ENCODE data around the gene ZNF330.
A peak's percentile ranks its signal among the peaks of the same experiment; 100 is the strongest.
"Not testable (repeated sequence)": the region's sequence is repeated elsewhere in the genome, so short reads cannot be mapped to it uniquely, and the experiment has no call there.

Gene ZNF330

GRCh38 chr4:141220691-141221659 lies at the start of gene ZNF330:
ZNF330 (plus strand) TSS chr4:141220895; CDS start chr4:141222372, 1,477 bp downstream.
- Histone ChIP-seq H3K36me3 (ENCODE audit: control insufficient read depth, insufficient read depth, low read length) (no peaks in the 10 kb centered on the region), H3K4me1 (ENCODE audit: control insufficient read depth, insufficient read depth, low read length) (peaks cover 10% of the 10 kb centered on the region), H3K27me3 (ENCODE audit: control insufficient read depth, insufficient read depth, low read length) (no peaks in the 10 kb centered on the region), H3K27ac (ENCODE audit: low read depth, low read length) (peak within 1 kb of the TSS; percentile 97), H3K9ac (ENCODE audit: low read length) (peak within 1 kb of the TSS; percentile 79), H3K4me3 (ENCODE audit: low read length) (peak within 1 kb of the TSS; percentile 78)

DNA sequence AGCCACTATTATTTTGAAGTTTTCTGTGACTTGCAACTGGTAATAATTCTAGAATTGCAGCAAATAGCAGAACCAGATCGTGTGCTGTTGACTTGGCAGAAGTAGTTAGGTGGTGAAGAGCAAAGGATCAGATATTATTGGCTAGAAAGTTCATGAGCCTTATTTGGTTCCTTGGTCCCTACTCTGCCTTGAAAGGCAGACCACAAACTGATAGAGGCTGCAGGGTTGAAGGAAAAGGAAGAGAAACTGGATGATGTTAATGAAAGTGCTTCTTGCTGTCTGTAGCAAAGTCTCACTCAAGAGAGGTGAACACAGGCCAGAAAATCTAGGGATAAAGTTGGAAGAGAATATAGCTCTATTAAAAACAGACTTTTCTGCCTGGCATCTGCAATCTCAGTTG lies 46.2 kb upstream of the ZNF330 start:
- Histone ChIP-seq H3K27ac (ENCODE audit: low read depth, low read length) (no peak overlapping the region), H3K36me3 (ENCODE audit: control insufficient read depth, insufficient read depth, low read length) (no peaks in the 10 kb centered on the region), H3K4me1 (ENCODE audit: control insufficient read depth, insufficient read depth, low read length) (no peaks in the 10 kb centered on the region), H3K4me3 (ENCODE audit: low read length) (no peak overlapping the region), H3K9ac (ENCODE audit: low read length) (no peak overlapping the region), H3K27me3 (ENCODE audit: control insufficient read depth, insufficient read depth, low read length) (no peaks in the 10 kb centered on the region)

DNA sequence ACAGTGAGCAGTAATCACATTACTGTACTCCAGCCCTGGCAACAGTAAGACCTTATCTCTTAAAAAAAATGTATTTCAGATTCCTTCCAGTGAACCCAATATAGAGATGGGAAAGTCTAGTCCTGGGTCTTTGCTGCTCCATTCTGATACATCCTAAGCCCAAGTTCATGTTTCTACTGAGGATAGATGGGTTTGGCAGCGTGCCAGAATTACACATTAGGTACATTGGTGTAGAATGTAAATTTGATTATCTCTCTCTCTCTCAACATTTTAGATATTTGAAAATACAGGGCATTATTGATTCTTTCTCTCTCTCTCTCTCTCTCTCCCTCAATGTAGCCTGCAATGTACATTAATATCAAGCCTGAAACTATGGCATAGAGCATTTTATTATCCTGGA lies 43.5 kb upstream of the ZNF330 start:
- H3K4me3 ChIP-seq (ENCODE audit: low read length): no peak overlapping the region
- H3K27me3 ChIP-seq (ENCODE audit: control insufficient read depth, insufficient read depth, low read length): no peaks in the 10 kb centered on the region
- H3K4me1 ChIP-seq (ENCODE audit: control insufficient read depth, insufficient read depth, low read length): no peaks in the 10 kb centered on the region
- H3K27ac ChIP-seq (ENCODE audit: low read depth, low read length): no peak overlapping the region
- H3K9ac ChIP-seq (ENCODE audit: low read length): no peak overlapping the region
- no peaks in the 10 kb centered on the region for H3K36me3 ChIP-seq (ENCODE audit: control insufficient read depth, insufficient read depth, low read length)

DNA sequence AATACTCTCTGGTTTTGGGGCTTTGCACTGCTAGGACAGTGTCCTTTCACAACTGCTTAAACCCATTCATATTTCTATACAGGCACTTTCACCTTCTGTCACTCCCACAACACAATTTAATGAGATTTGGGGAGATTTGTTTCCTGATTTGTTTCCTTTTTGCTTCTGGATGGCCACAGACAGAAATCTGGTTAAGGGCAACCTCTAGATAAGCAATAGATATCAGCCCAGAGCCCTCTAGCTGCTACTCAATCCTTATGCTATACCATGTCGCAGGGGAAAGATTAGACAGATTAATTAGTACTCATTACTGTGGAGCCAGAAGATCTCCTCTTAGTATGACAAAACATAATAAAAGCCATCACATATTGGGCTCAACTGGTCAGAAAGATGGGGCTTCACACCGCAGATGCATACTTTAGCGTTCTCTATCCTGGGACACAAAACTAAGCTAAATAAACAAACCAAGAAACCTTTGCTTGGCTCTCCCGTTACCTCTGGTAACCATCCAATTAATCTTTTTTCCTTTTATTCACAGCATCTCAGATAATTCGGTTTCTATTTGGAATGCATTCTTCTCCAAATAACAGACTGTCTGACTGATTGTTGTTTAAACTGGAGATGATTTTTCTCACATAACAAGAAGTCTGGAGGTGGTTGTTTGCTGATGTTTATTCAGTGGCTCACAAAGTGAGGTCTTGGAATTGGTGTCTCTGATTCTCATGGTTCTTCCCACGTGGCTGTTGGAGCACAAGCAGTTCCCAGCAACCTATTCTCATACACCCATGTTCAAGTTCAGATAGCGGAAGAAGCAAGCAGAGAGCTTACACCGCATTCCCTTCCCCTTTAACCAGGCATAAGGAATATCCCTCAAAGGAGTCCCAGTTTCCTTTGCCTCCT lies 41.0 kb upstream of the ZNF330 start:
- Histone ChIP-seq H3K27me3 (ENCODE audit: control insufficient read depth, insufficient read depth, low read length) (no peaks in the 10 kb centered on the region), H3K9ac (ENCODE audit: low read length) (no peak overlapping the region), H3K4me3 (ENCODE audit: low read length) (no peak overlapping the region), H3K27ac (ENCODE audit: low read depth, low read length) (no peak overlapping the region), H3K4me1 (ENCODE audit: control insufficient read depth, insufficient read depth, low read length) (no peaks in the 10 kb centered on the region), H3K36me3 (ENCODE audit: control insufficient read depth, insufficient read depth, low read length) (no peaks in the 10 kb centered on the region)

- H3K4me3 ChIP-seq (ENCODE audit: low read length): no peak overlapping the region
- no peak overlapping the region for H3K9ac ChIP-seq (ENCODE audit: low read length)
- no peak overlapping the region for H3K27ac ChIP-seq (ENCODE audit: low read depth, low read length)
- H3K36me3 ChIP-seq (ENCODE audit: control insufficient read depth, insufficient read depth, low read length): no peaks in the 10 kb centered on the region
- no peaks in the 10 kb centered on the region for H3K27me3 ChIP-seq (ENCODE audit: control insufficient read depth, insufficient read depth, low read length)
- H3K4me1 ChIP-seq (ENCODE audit: control insufficient read depth, insufficient read depth, low read length): no peaks in the 10 kb centered on the region
Measured at GRCh38 chr4:141180991-141181761, 39.5 kb upstream of the ZNF330 start.

GRCh38 chr4:141183491-141183890 lies 37.2 kb upstream of the ZNF330 start:
- not testable (repeated sequence) for H3K9ac ChIP-seq (ENCODE audit: low read length); H3K4me1 ChIP-seq (ENCODE audit: control insufficient read depth, insufficient read depth, low read length); H3K27me3 ChIP-seq (ENCODE audit: control insufficient read depth, insufficient read depth, low read length); H3K36me3 ChIP-seq (ENCODE audit: control insufficient read depth, insufficient read depth, low read length); H3K4me3 ChIP-seq (ENCODE audit: low read length); H3K27ac ChIP-seq (ENCODE audit: low read depth, low read length)

GRCh38 chr4:141192564-141192963 lies 28.1 kb upstream of the ZNF330 start:
- no peaks in the 10 kb centered on the region for H3K4me1 ChIP-seq (ENCODE audit: control insufficient read depth, insufficient read depth, low read length)
- H3K9ac ChIP-seq (ENCODE audit: low read length): no peak overlapping the region
- H3K27ac ChIP-seq (ENCODE audit: low read depth, low read length): no peak overlapping the region
- no peaks in the 10 kb centered on the region for H3K27me3 ChIP-seq (ENCODE audit: control insufficient read depth, insufficient read depth, low read length)
- no peaks in the 10 kb centered on the region for H3K36me3 ChIP-seq (ENCODE audit: control insufficient read depth, insufficient read depth, low read length)
- no peak overlapping the region for H3K4me3 ChIP-seq (ENCODE audit: low read length)

- Histone ChIP-seq H3K4me1 (ENCODE audit: control insufficient read depth, insufficient read depth, low read length) (no peaks in the 10 kb centered on the region), H3K27ac (ENCODE audit: low read depth, low read length) (no peak overlapping the region), H3K9ac (ENCODE audit: low read length) (no peak overlapping the region)
Measured at GRCh38 chr4:141193516-141194034, 27.1 kb upstream of the ZNF330 start.

DNA sequence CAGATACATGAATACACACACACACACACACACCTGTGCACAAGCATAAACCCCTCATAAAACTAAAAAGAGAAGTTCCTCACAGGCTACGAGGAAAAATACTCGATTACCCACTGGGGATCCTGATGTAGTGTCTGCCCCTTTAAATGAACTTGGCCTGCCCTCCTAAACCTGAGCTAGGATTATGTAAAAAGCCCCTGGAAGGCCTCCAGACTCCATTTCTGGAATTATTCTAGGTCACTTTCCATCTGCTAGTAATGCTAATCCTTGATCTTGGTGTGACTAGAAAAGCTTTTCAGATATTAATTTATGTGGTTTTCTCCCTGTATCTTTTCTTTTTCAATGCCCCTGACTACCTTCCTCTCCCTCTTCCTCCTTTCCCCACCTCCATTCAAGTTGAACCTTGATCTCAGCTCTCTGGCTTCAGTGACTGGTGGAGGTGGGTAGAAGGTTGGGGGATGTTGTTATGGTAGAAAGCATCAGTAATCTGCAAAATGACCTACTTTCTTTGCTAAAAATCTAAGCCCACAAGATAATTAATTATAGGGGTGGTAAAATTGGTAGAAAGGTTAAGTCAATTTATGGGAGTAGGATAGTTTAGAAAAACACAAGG lies 25.5 kb upstream of the ZNF330 start:
- Histone ChIP-seq H3K36me3 (ENCODE audit: control insufficient read depth, insufficient read depth, low read length) (no peaks in the 10 kb centered on the region), H3K27me3 (ENCODE audit: control insufficient read depth, insufficient read depth, low read length) (no peaks in the 10 kb centered on the region), H3K4me1 (ENCODE audit: control insufficient read depth, insufficient read depth, low read length) (no peaks in the 10 kb centered on the region), H3K27ac (ENCODE audit: low read depth, low read length) (no peak overlapping the region), H3K4me3 (ENCODE audit: low read length) (no peak overlapping the region), H3K9ac (ENCODE audit: low read length) (no peak overlapping the region)

More at GRCh38 chr4:141193516-141194034, 27.1 kb upstream of the ZNF330 start:
- no peak overlapping the region for H3K4me3 ChIP-seq (ENCODE audit: low read length)
- no peaks in the 10 kb centered on the region for H3K36me3 ChIP-seq (ENCODE audit: control insufficient read depth, insufficient read depth, low read length)
- no peaks in the 10 kb centered on the region for H3K27me3 ChIP-seq (ENCODE audit: control insufficient read depth, insufficient read depth, low read length)

DNA sequence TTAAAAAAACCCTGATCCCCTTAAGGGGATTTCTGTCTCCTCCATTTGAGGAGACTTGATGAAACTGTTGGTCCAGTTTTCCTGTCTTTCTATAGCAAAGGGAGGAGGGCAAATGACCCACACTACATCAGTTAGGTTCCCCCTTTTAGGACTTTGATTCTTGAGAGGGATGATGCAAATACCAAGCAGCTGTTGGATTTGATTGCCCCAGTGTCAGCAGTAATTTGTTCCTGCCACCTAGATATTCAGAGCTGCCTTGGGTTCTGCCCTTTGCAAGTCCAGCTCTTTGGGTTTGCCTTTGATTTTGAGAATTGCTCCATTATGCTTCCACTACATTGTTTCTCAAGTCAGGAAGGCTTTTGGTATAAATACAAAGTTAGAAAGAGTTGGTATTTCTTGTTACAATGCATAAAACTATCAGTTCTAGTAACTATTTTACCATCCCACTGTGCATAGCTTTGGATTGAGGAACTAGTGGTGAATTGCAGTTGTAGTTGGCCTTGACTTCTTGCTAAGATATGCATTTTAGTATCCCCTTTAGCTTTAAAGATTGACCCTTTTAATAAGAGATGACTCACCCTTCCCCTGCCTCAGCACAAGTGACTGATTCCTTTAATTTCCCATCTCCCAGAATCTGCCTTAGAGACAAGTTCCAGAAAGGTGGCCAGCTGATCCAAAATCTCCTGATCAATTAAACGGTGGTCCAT lies 24.3 kb upstream of the ZNF330 start:
- Histone ChIP-seq H3K27me3 (ENCODE audit: control insufficient read depth, insufficient read depth, low read length) (no peaks in the 10 kb centered on the region), H3K4me1 (ENCODE audit: control insufficient read depth, insufficient read depth, low read length) (no peaks in the 10 kb centered on the region), H3K27ac (ENCODE audit: low read depth, low read length) (no peak overlapping the region), H3K9ac (ENCODE audit: low read length) (no peak overlapping the region), H3K36me3 (ENCODE audit: control insufficient read depth, insufficient read depth, low read length) (no peaks in the 10 kb centered on the region), H3K4me3 (ENCODE audit: low read length) (no peak overlapping the region)

DNA sequence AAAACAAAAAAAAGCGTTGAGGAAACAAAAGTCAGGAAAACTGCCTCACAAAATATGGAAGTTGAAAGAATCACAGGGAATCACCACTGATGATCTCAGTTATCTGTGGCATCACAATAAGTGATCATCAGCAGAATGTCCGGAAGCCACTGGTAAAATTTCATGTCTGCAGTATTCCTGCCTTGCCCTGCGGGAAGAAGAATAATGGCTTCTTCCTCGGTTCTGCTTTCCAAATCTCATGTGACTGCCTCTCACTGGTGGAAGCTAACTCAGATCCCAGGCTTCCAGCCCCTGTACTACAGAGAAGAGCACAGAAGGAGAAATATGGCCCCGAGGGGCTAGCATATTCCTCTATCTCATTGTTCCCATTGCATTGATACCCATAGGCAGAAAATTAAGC lies 12.7 kb upstream of the ZNF330 start:
- H3K4me3 ChIP-seq (ENCODE audit: low read length): no peak overlapping the region
- no peaks in the 10 kb centered on the region for H3K4me1 ChIP-seq (ENCODE audit: control insufficient read depth, insufficient read depth, low read length)

More for the DNA sequence above, 12.7 kb upstream of the ZNF330 start:
- Histone ChIP-seq H3K27ac (ENCODE audit: low read depth, low read length) (no peak overlapping the region), H3K9ac (ENCODE audit: low read length) (no peak overlapping the region), H3K27me3 (ENCODE audit: control insufficient read depth, insufficient read depth, low read length) (no peaks in the 10 kb centered on the region), H3K36me3 (ENCODE audit: control insufficient read depth, insufficient read depth, low read length) (no peaks in the 10 kb centered on the region)
